ENCODE measurements around the gene SEC14L2.

- TF ChIP-seq POLR2A (IDR thresholded peaks at IDR 0.05) (no peak), CTCF (IDR thresholded peaks at IDR 0.05 in 4 of 5, conservative IDR thresholded peaks at IDR 0.05 in 1 of 5) (no peak)
These were observed 42.4 kb downstream of the SEC14L2 start for GRCh38 chr22:30439226-30439625.
